Activated CD8-positive, alpha-beta memory T cell treated with anti-CD3 and anti-CD28 coated beads, Interleukin-2, amount 50 U/mL, for 24 hours (primary cell): ENCODE results near the gene TRAPPC11.
"Not testable (repeated sequence)": the region's sequence is repeated elsewhere in the genome, so short reads cannot be mapped to it uniquely, and the experiment has no call there.

Source experiments
- DNase-seq: peaks from one replicate; pipeline ENCODE4 v3.0.0-alpha.2; 2020; ENCODE audit errors: extremely low read depth

The TRAPPC11 gene

GRCh38 chr4:183721207-183722081 lies 62.4 kb downstream of the TRAPPC11 start:
- DNase-seq, result no peak

GRCh38 chr4:183722731-183723560 lies 63.9 kb downstream of the TRAPPC11 start:
- DNase-seq, result no peak

GRCh38 chr4:183723561-183724228 lies 64.6 kb downstream of the TRAPPC11 start:
- DNase-seq, result no peak

- DNase-seq, result not testable (repeated sequence)
These were observed 66.5 kb downstream of the TRAPPC11 start for GRCh38 chr4:183725585-183725984.

GRCh38 chr4:183727482-183727881 lies 68.4 kb downstream of the TRAPPC11 start:
- no peak for DNase-seq

GRCh38 chr4:183728223-183729068 lies 69.4 kb downstream of the TRAPPC11 start:
- DNase-seq, result no peak

GRCh38 chr4:183729069-183729406 lies 69.9 kb downstream of the TRAPPC11 start:
- DNase-seq, result no peak

GRCh38 chr4:183729430-183730328 lies 70.6 kb downstream of the TRAPPC11 start:
- DNase-seq, result no peak

GRCh38 chr4:183732296-183732695 lies 73.2 kb downstream of the TRAPPC11 start:
- DNase-seq, result no peak

GRCh38 chr4:183733181-183733580 lies 74.1 kb downstream of the TRAPPC11 start:
- no peak for DNase-seq

GRCh38 chr4:183738081-183738673 lies 79.1 kb downstream of the TRAPPC11 start:
- DNase-seq, result no peak

- no peak for DNase-seq
These were observed 79.9 kb downstream of the TRAPPC11 start for GRCh38 chr4:183738961-183739360.

GRCh38 chr4:183746305-183747229 lies 87.5 kb downstream of the TRAPPC11 start:
- DNase-seq, result no peak

- no peak for DNase-seq
These were observed 88.3 kb downstream of the TRAPPC11 start for GRCh38 chr4:183747380-183747779.

GRCh38 chr4:183747931-183748670 lies 89.0 kb downstream of the TRAPPC11 start:
- no peak for DNase-seq

GRCh38 chr4:183751106-183751505 lies 92.0 kb downstream of the TRAPPC11 start:
- no peak for DNase-seq

- no peak for DNase-seq
These were observed 96.5 kb downstream of the TRAPPC11 start for GRCh38 chr4:183755596-183755995.

GRCh38 chr4:183757060-183757459 lies 98.0 kb downstream of the TRAPPC11 start:
- no peak for DNase-seq
